ENCODE measurements around the gene PLCXD3.

PLCXD3 gene

GRCh38 chr5:41537581-41537980, 27.2 kb upstream of the PLCXD3 start:
- no peak for TF ChIP-seq CTCF (IDR thresholded peaks at IDR 0.05; ENCODE audit: low read depth, low read length)
- H3K4me3 ChIP-seq (replicated peaks in 1 of 2; ENCODE audit: low read depth in 2 of 2, low read length in 2 of 2): no peak overlapping the region
- DNase-seq (ENCODE audit: low read depth in 2 of 2): peak in 1 of 2 donors; percentile 10

GRCh38 chr5:41532485-41532884, 22.1 kb upstream of the PLCXD3 start:
- no peak for TF ChIP-seq CTCF (IDR thresholded peaks at IDR 0.05; ENCODE audit: low read depth, low read length)
- H3K4me3 ChIP-seq (replicated peaks in 1 of 2; ENCODE audit: low read depth in 2 of 2, low read length in 2 of 2): no peak overlapping the region
- no peak for DNase-seq (ENCODE audit: low read depth in 2 of 2)

- H3K4me3 ChIP-seq (replicated peaks in 1 of 2; ENCODE audit: low read depth in 2 of 2, low read length in 2 of 2): no peak overlapping the region
- peak; percentile 99 for DNase-seq (ENCODE audit: low read depth in 2 of 2)
- no peak for TF ChIP-seq CTCF (IDR thresholded peaks at IDR 0.05; ENCODE audit: low read depth, low read length)
Measured at GRCh38 chr5:41527201-41527779, 16.9 kb upstream of the PLCXD3 start.

GRCh38 chr5:41526699-41527098, 16.3 kb upstream of the PLCXD3 start:
- no peak for DNase-seq (ENCODE audit: low read depth in 2 of 2)
- H3K4me3 ChIP-seq (replicated peaks in 1 of 2; ENCODE audit: low read depth in 2 of 2, low read length in 2 of 2): no peak overlapping the region
- TF ChIP-seq CTCF (IDR thresholded peaks at IDR 0.05; ENCODE audit: low read depth, low read length): no peak

- DNase-seq (ENCODE audit: low read depth in 2 of 2): peak in 1 of 2 donors; percentile 24
- peak; percentile 26 for TF ChIP-seq CTCF (IDR thresholded peaks at IDR 0.05; ENCODE audit: low read depth, low read length)
- H3K4me3 ChIP-seq (replicated peaks in 1 of 2; ENCODE audit: low read depth in 2 of 2, low read length in 2 of 2): no peak overlapping the region
Measured at GRCh38 chr5:41524174-41524573, 13.8 kb upstream of the PLCXD3 start.

GRCh38 chr5:41522193-41522786, 11.9 kb upstream of the PLCXD3 start:
- DNase-seq (ENCODE audit: low read depth in 2 of 2): no peak
- no peak for TF ChIP-seq CTCF (IDR thresholded peaks at IDR 0.05; ENCODE audit: low read depth, low read length)
- no peak overlapping the region for H3K4me3 ChIP-seq (replicated peaks in 1 of 2; ENCODE audit: low read depth in 2 of 2, low read length in 2 of 2)

- TF ChIP-seq CTCF (IDR thresholded peaks at IDR 0.05; ENCODE audit: low read depth, low read length): no peak
- peak in 1 of 2 donors; percentile 29 for DNase-seq (ENCODE audit: low read depth in 2 of 2)
- H3K4me3 ChIP-seq (replicated peaks in 1 of 2; ENCODE audit: low read depth in 2 of 2, low read length in 2 of 2): no peak overlapping the region
Measured at GRCh38 chr5:41519801-41520200, 9.4 kb upstream of the PLCXD3 start.
